Fibroblast of villous mesenchyme (primary cell): ENCODE results near the gene DDX41. TPM values are rescaled to one million over a fixed set of nuclear protein-coding genes. Genes with fewer than 3 reads are reported as not detected.
A peak's percentile ranks its signal among the peaks of the same experiment; 100 is the strongest.

ENCODE experiments used
- DNase-seq: peaks from one replicate; pipeline ENCODE4 v3.0.0-alpha.2; 2010; ENCODE audit warnings: low read depth
- H3K4me3 ChIP-seq: 2 replicates; pipeline ENCODE4 v1.5.1; 2011; ENCODE audit warnings: low read depth, mild to moderate bottlenecking, low read length
- total RNA-seq: library from RNA; depleted of rRNA; stranded (reverse); fragments of >200 nt; gene quantifications from 2 replicates; pipeline ENCODE4 v1.2.3, GENCODE V29; 2012
- TF ChIP-seq, protein P1 (sequence below): IDR thresholded peaks from 2 replicates; pipeline ENCODE4 v1.5.1; 2012; ENCODE audit warnings: low read depth, mild to moderate bottlenecking, low read length; ENCODE audit not compliant: insufficient read depth

DDX41 gene
- total RNA-seq, 1 donor: 56.1 TPM

DNA sequence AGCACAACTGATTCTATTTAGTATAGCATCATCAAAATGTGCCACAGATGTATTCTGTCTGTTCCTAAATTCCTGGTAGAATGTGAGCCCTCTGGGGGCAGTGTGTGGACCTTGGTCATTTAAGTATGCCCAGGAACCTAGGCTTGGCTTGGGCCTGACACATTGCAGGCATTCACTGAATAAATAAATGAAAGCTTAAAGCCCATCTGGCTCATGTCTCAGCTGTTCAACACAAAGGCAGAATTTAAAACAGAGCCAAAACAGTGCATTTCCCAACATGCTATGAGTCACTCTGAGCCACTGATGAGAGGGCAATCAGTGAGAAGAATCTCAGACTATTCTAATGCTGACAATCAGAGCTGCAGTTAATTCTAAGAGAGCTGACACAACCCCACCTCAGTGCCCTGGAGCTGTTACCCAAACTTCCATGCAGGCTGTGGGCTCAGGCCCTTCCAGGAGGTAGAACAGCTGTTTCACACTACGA lies 29.5 kb upstream of the DDX41 start:
- TF ChIP-seq, protein P1, sequence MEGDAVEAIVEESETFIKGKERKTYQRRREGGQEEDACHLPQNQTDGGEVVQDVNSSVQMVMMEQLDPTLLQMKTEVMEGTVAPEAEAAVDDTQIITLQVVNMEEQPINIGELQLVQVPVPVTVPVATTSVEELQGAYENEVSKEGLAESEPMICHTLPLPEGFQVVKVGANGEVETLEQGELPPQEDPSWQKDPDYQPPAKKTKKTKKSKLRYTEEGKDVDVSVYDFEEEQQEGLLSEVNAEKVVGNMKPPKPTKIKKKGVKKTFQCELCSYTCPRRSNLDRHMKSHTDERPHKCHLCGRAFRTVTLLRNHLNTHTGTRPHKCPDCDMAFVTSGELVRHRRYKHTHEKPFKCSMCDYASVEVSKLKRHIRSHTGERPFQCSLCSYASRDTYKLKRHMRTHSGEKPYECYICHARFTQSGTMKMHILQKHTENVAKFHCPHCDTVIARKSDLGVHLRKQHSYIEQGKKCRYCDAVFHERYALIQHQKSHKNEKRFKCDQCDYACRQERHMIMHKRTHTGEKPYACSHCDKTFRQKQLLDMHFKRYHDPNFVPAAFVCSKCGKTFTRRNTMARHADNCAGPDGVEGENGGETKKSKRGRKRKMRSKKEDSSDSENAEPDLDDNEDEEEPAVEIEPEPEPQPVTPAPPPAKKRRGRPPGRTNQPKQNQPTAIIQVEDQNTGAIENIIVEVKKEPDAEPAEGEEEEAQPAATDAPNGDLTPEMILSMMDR: no peak
- peak; percentile 100 for DNase-seq
- no peak overlapping the region for H3K4me3 ChIP-seq

GRCh38 chr5:177545487-177546257 lies 28.9 kb upstream of the DDX41 start:
- peak; percentile 96 for DNase-seq
- TF ChIP-seq, protein P1: no peak
- no peak overlapping the region for H3K4me3 ChIP-seq

GRCh38 chr5:177542816-177543465 lies 26.2 kb upstream of the DDX41 start:
- TF ChIP-seq, protein P1: no peak
- DNase-seq: no peak

DNA sequence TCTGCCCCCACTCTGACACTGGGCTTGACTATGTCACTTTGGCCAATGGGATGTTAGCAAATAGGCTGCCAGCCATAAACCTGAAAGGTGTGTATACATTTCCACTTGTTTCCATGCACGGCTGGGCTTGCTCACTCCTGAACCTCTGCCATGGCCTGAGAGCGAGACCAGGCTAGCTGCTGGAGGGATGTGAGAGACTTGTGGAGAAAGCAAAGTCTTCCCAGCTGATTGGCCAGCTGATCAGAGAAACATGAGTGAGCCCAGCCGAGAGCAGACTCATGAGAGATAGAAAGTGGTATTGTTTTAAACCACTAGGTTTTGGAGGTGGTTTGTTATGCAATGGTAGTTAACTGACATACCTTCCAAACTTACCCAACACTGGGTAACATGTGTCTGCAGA lies 23.7 kb upstream of the DDX41 start:
- H3K4me3 ChIP-seq: no peak overlapping the region
- DNase-seq: no peak
- TF ChIP-seq, protein P1: no peak

More at GRCh38 chr5:177542816-177543465, 26.2 kb upstream of the DDX41 start:
- H3K4me3 ChIP-seq: no peak overlapping the region

- peak; percentile 88 for DNase-seq
- no peak overlapping the region for H3K4me3 ChIP-seq
- TF ChIP-seq, protein P1: no peak
These were observed 22.6 kb upstream of the DDX41 start for GRCh38 chr5:177539411-177539810.

DNA sequence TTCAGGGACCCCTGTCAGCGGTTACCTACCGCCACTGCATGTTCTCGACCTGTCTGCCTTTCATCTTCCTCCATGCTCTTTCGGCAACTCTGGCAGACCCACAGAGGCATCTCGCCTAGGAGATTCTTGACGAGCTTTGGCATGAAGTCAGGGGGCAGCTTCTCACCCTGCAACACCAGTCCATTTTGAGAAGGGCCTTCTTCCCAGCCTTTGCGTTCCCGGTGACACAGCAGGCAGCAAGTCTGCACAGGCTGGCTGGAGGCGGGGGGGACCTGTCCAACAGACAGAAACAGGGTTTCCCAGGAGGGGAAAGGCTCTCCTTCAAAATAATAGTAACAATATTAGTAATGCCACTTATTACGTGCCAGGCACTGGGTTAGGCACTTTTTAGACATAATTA lies 22.1 kb upstream of the DDX41 start:
- no peak for DNase-seq
- H3K4me3 ChIP-seq: no peak overlapping the region
- TF ChIP-seq, protein P1: no peak
